ENCODE results near the gene SLC29A2.
A peak's percentile ranks its signal among the peaks of the same experiment; 100 is the strongest.
"Not testable (repeated sequence)": the region's sequence is repeated elsewhere in the genome, so short reads cannot be mapped to it uniquely, and the experiment has no call there.

The SLC29A2 gene

GRCh38 chr11:66360406-66361073, 11.0 kb downstream of the SLC29A2 start:
- DNase-seq (ENCODE audit: low read depth in 1 of 2, low spot score in 1 of 2), result no peak
- TF ChIP-seq JUND (IDR thresholded peaks at IDR 0.05; ENCODE audit: low read depth), result no peak
- in situ Hi-C loops (cut with HindIII; ENCODE audit: low pct_unique_long_range_greater_than_20kb, low sequenced_read_pairs), result no loop called here

- no peak for DNase-seq (ENCODE audit: low read depth in 1 of 2, low spot score in 1 of 2)
- TF ChIP-seq JUND (IDR thresholded peaks at IDR 0.05; ENCODE audit: low read depth), result no peak
- in situ Hi-C loops (cut with HindIII; ENCODE audit: low pct_unique_long_range_greater_than_20kb, low sequenced_read_pairs), result no loop called here
Observed at GRCh38 chr11:66359662-66360087, 11.9 kb downstream of the SLC29A2 start.

- in situ Hi-C loops (cut with HindIII; ENCODE audit: low pct_unique_long_range_greater_than_20kb, low sequenced_read_pairs); DNase-seq (ENCODE audit: low read depth in 1 of 2, low spot score in 1 of 2): not testable (repeated sequence)
Observed at GRCh38 chr11:66350560-66351235, 20.9 kb downstream of the SLC29A2 start.

- in situ Hi-C loops (cut with HindIII; ENCODE audit: low pct_unique_long_range_greater_than_20kb, low sequenced_read_pairs), result no loop called here
- DNase-seq (ENCODE audit: low read depth in 1 of 2, low spot score in 1 of 2), result no peak
- TF ChIP-seq JUND (IDR thresholded peaks at IDR 0.05; ENCODE audit: low read depth), result no peak
Observed at GRCh38 chr11:66349084-66349386, 22.5 kb downstream of the SLC29A2 start.

GRCh38 chr11:66347425-66348276, 23.9 kb downstream of the SLC29A2 start, which contains the start of gene B4GAT1:
B4GAT1 (minus strand) TSS chr11:66347629; CDS start chr11:66347545, 84 bp downstream.
- peak in 1 of 2 experiments; percentile 95 for DNase-seq (ENCODE audit: low read depth in 1 of 2, low spot score in 1 of 2)
- TF ChIP-seq JUND (IDR thresholded peaks at IDR 0.05; ENCODE audit: low read depth), result no peak
- in situ Hi-C loops (cut with HindIII; ENCODE audit: low pct_unique_long_range_greater_than_20kb, low sequenced_read_pairs), result no loop called here

GRCh38 chr11:66346476-66347424, 24.8 kb downstream of the SLC29A2 start:
- in situ Hi-C loops (cut with HindIII; ENCODE audit: low pct_unique_long_range_greater_than_20kb, low sequenced_read_pairs), result no loop called here
- no peak for DNase-seq (ENCODE audit: low read depth in 1 of 2, low spot score in 1 of 2)
- TF ChIP-seq JUND (IDR thresholded peaks at IDR 0.05; ENCODE audit: low read depth), result no peak

- DNase-seq (ENCODE audit: low read depth in 1 of 2, low spot score in 1 of 2), result no peak
- no peak for TF ChIP-seq JUND (IDR thresholded peaks at IDR 0.05; ENCODE audit: low read depth)
- in situ Hi-C loops (cut with HindIII; ENCODE audit: low pct_unique_long_range_greater_than_20kb, low sequenced_read_pairs), result no loop called here
Observed at GRCh38 chr11:66345316-66345649, 26.3 kb downstream of the SLC29A2 start.

- in situ Hi-C loops (cut with HindIII; ENCODE audit: low pct_unique_long_range_greater_than_20kb, low sequenced_read_pairs), result no loop called here
- TF ChIP-seq JUND (IDR thresholded peaks at IDR 0.05; ENCODE audit: low read depth), result no peak
- DNase-seq (ENCODE audit: low read depth in 1 of 2, low spot score in 1 of 2), result peak; percentile 98
Observed at GRCh38 chr11:66344550-66345315, 26.8 kb downstream of the SLC29A2 start, which contains the start of gene BRMS1. BRMS1 (minus strand) TSS chr11:66345104; CDS start chr11:66342234, 2,870 bp downstream.

- TF ChIP-seq JUND (IDR thresholded peaks at IDR 0.05; ENCODE audit: low read depth), result no peak
- no peak for DNase-seq (ENCODE audit: low read depth in 1 of 2, low spot score in 1 of 2)
- in situ Hi-C loops (cut with HindIII; ENCODE audit: low pct_unique_long_range_greater_than_20kb, low sequenced_read_pairs), result no loop called here
Observed at GRCh38 chr11:66343176-66343575, 28.4 kb downstream of the SLC29A2 start.

GRCh38 chr11:66341502-66342126, 29.9 kb downstream of the SLC29A2 start:
- in situ Hi-C loops (cut with HindIII; ENCODE audit: low pct_unique_long_range_greater_than_20kb, low sequenced_read_pairs), result no loop called here
- no peak for TF ChIP-seq JUND (IDR thresholded peaks at IDR 0.05; ENCODE audit: low read depth)
- DNase-seq (ENCODE audit: low read depth in 1 of 2, low spot score in 1 of 2), result no peak
